LNCAP (cell line): ENCODE results near the gene ADAM8.
A peak's percentile ranks its signal among the peaks of the same experiment; 100 is the strongest.

Experiments
- TF ChIP-seq, protein P1 (sequence below): fragments of 450-650 bp; IDR thresholded peaks from 2 replicates; pipeline ENCODE4 v1.5.1; 2017; ENCODE audit warnings: mild to moderate bottlenecking

The ADAM8 gene

GRCh38 chr10:133276435-133277201, at the start of gene ADAM8:
Gene ADAM8 (minus strand): TSS chr10:133276868. CDS start chr10:133276817, 51 bp downstream.
- TF ChIP-seq, protein P1, sequence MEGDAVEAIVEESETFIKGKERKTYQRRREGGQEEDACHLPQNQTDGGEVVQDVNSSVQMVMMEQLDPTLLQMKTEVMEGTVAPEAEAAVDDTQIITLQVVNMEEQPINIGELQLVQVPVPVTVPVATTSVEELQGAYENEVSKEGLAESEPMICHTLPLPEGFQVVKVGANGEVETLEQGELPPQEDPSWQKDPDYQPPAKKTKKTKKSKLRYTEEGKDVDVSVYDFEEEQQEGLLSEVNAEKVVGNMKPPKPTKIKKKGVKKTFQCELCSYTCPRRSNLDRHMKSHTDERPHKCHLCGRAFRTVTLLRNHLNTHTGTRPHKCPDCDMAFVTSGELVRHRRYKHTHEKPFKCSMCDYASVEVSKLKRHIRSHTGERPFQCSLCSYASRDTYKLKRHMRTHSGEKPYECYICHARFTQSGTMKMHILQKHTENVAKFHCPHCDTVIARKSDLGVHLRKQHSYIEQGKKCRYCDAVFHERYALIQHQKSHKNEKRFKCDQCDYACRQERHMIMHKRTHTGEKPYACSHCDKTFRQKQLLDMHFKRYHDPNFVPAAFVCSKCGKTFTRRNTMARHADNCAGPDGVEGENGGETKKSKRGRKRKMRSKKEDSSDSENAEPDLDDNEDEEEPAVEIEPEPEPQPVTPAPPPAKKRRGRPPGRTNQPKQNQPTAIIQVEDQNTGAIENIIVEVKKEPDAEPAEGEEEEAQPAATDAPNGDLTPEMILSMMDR = no peak

GRCh38 chr10:133326223-133326551, 49.5 kb upstream of the ADAM8 start:
- TF ChIP-seq, protein P1 = no peak

- TF ChIP-seq, protein P1 = no peak
These were observed 49.0 kb upstream of the ADAM8 start for GRCh38 chr10:133325440-133326222.

DNA sequence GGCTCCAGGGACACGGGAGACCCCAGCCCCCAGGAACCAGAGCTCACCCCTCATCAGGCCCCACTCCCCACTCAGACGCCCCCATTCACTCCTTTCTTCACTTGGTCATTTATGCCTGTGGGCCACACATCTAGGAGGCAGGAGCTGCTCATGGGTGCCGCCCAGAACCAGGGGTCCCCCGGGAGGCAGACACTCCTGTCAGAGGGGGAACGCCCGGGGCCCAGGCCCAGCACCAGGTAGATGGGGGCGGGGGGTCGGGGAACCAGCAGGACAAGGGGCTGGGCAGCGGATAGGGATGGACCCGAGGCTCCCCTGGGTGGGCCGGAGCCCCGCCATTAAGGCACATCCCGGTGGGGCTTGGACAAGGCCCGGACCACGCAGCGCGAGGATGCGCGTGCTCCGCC, 48.2 kb upstream of the ADAM8 start:
- TF ChIP-seq, protein P1 = no peak

- TF ChIP-seq, protein P1 = no peak
These were observed 47.6 kb upstream of the ADAM8 start for GRCh38 chr10:133324198-133324792.

- TF ChIP-seq, protein P1 = peak; percentile 80
These were observed 41.9 kb upstream of the ADAM8 start for GRCh38 chr10:133318494-133319127.

DNA sequence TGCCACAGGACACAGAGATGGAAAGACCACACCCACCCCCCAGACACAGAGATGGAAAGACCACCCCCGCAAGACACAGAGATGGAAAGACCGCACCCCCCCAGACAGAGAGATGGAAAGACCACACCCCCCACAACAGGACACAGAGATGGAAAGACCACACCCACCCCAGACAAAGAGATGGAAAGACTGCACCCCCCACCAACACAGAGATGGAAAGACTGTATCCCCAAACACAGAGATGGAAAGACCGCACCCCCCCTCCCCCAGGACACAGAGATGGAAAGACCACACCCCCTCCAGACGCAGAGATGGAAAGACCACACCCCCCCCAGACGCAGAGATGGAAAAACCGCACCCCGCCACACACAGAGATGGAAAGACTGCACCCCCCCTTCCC, 40.1 kb upstream of the ADAM8 start:
- TF ChIP-seq, protein P1 = no peak
